LNCAP (cell line): ENCODE measurements around the gene SH2D1B.

Experiments used
- CTCF ChIP-seq: fragments of 450-650 bp; IDR thresholded peaks from 2 replicates; pipeline ENCODE4 v1.5.1; 2017; ENCODE audit warnings: mild to moderate bottlenecking

The SH2D1B gene

GRCh38 chr1:162387226-162388082, 24.5 kb downstream of the SH2D1B start:
- TF ChIP-seq CTCF, result no peak

- no peak for TF ChIP-seq CTCF
These were observed 25.4 kb downstream of the SH2D1B start for GRCh38 chr1:162386292-162387225.

- TF ChIP-seq CTCF, result no peak
These were observed 26.2 kb downstream of the SH2D1B start for GRCh38 chr1:162385702-162386101.

GRCh38 chr1:162385280-162385623, 26.7 kb downstream of the SH2D1B start:
- no peak for TF ChIP-seq CTCF

GRCh38 chr1:162384601-162385279, 27.2 kb downstream of the SH2D1B start:
- no peak for TF ChIP-seq CTCF

GRCh38 chr1:162384116-162384515, 27.8 kb downstream of the SH2D1B start:
- no peak for TF ChIP-seq CTCF

- TF ChIP-seq CTCF, result no peak
These were observed 28.4 kb downstream of the SH2D1B start for GRCh38 chr1:162383516-162383915.
